CD8-positive, alpha-beta memory T cell (primary cell): ENCODE data around the gene FGF7. TPM values are rescaled to one million over a fixed set of nuclear protein-coding genes. Genes with fewer than 3 reads are reported as not detected.
A peak's percentile ranks its signal among the peaks of the same experiment; 100 is the strongest.

Experiments
- CTCF ChIA-PET: fragments of 350-600 bp; sonication (Branson Sonifier 250); formaldehyde crosslinking; loops from one replicate; lab custom pipeline; 2021; ENCODE audit warnings: antibody characterized with exemption; lab: Charles Lee
- POLR2A ChIA-PET: fragments of 350-600 bp; sonication (Branson Sonifier 250); formaldehyde crosslinking; loops from one replicate; lab custom pipeline; 2021; ENCODE audit warnings: antibody characterized with exemption; lab: Charles Lee
- DNase-seq, 5 donors: peaks; one replicate each; pipeline versions ENCODE4 v3.0.0 to v3.0.0-alpha.2; 2020 to 2022; ENCODE audit warnings: mixed read lengths in 1 of 5
- H3K27ac ChIP-seq: one replicate; pipeline ENCODE4 v1.7.0; 2013; ENCODE audit warnings: low read depth, mild to moderate bottlenecking, low read length, moderate library complexity
- H3K27me3 ChIP-seq: 2 replicates; pipeline ENCODE4 v1.7.0; 2013; ENCODE audit warnings: low read length, mild to moderate bottlenecking; ENCODE audit not compliant: insufficient read depth, poor library complexity, severe bottlenecking
- H3K36me3 ChIP-seq: 2 replicates; pipeline ENCODE4 v1.7.0; 2013; ENCODE audit warnings: mild to moderate bottlenecking, low read length, moderate library complexity; ENCODE audit not compliant: insufficient read depth
- H3K4me1 ChIP-seq: 2 replicates; pipeline ENCODE4 v1.7.0; 2013; ENCODE audit warnings: mild to moderate bottlenecking, low read length, moderate library complexity; ENCODE audit not compliant: insufficient read depth
- H3K4me3 ChIP-seq: 2 replicates; pipeline ENCODE4 v1.7.0; 2013; ENCODE audit warnings: mild to moderate bottlenecking, low read length
- H3K9me3 ChIP-seq: 2 replicates; pipeline ENCODE4 v1.7.0; 2013; ENCODE audit warnings: mild to moderate bottlenecking, low read length
- H3K27ac Mint-ChIP-seq, 8 donors: one replicate each; pipeline ENCODE4 v1.8.0; 2020 to 2021; ENCODE audit warnings: mixed read lengths in 8 of 8, mild to moderate bottlenecking in 6 of 8, inconsistent platforms in 3 of 8, moderate library complexity in 3 of 8
- H3K27me3 Mint-ChIP-seq, 2 donors: one replicate each; pipeline ENCODE4 v1.8.0; 2020 to 2021; ENCODE audit warnings: mixed read lengths in 2 of 2, mild to moderate bottlenecking in 1 of 2, moderate library complexity in 1 of 2
- H3K36me3 Mint-ChIP-seq, 3 donors: one replicate each; pipeline ENCODE4 v1.8.0; 2020 to 2021; ENCODE audit warnings: mixed read lengths in 3 of 3, inconsistent platforms in 1 of 3, mild to moderate bottlenecking in 1 of 3
- H3K4me1 Mint-ChIP-seq, 3 donors: one replicate each; pipeline ENCODE4 v1.8.0; 2020 to 2021; ENCODE audit warnings: mixed read lengths in 3 of 3, inconsistent platforms in 1 of 3, mild to moderate bottlenecking in 1 of 3
- H3K4me3 Mint-ChIP-seq, 7 donors: one replicate each; pipeline ENCODE4 v1.8.0; 2020 to 2021; ENCODE audit warnings: mixed read lengths in 7 of 7, mild to moderate bottlenecking in 6 of 7, moderate library complexity in 4 of 7, inconsistent platforms in 2 of 7
- H3K9me3 Mint-ChIP-seq, 5 donors: one replicate each; pipeline ENCODE4 v1.8.0; 2020 to 2022; ENCODE audit warnings: mixed read lengths in 5 of 5, mild to moderate bottlenecking in 3 of 5, moderate library complexity in 2 of 5, inconsistent platforms in 1 of 5
- polyA plus RNA-seq: library from polyadenylated mRNA; unstranded; fragments of 300-500 nt; fragmentation: Illumina TruSeq; gene quantifications from one replicate; pipeline ENCODE4 v1.2.3, GENCODE V29; 2021
- total RNA-seq, 2 experiments: library from RNA; stranded (reverse); gene quantifications; one replicate each; pipeline ENCODE4 v1.2.3, GENCODE V29; 2021

Gene FGF7
- total and polyA plus RNA-seq, 3 experiments from 2014 or later, result not detected

GRCh38 chr15:49406352-49407118 is 16.5 kb upstream of the FGF7 start:
- Mint-ChIP-seq H3K4me3 (no peak overlapping the region), H3K36me3 (no peaks in the 10 kb centered on the region), H3K4me1 (no peaks in the 10 kb centered on the region), H3K9me3 (peaks cover 2 to 15% (median 5%) of the 10 kb centered on the region in 5 donors), H3K27ac (no peak overlapping the region), H3K27me3 (peaks cover 6 to 20% of the 10 kb centered on the region in 2 donors)
- no peaks in the 10 kb centered on the region for H3K4me1 ChIP-seq
- peak in 1 of 5 donors; percentile 36 for DNase-seq
- H3K36me3 ChIP-seq, result no peaks in the 10 kb centered on the region
- no peaks in the 10 kb centered on the region for H3K27me3 ChIP-seq
- CTCF ChIA-PET, result no interaction called here
- H3K9me3 ChIP-seq, result no peaks in the 10 kb centered on the region
- H3K4me3 ChIP-seq, result no peak overlapping the region
- no peak overlapping the region for H3K27ac ChIP-seq
- POLR2A ChIA-PET, result no interaction called here

- Mint-ChIP-seq H3K27me3 (peaks cover 11 to 41% of the 10 kb centered on the region in 2 donors), H3K4me1 (no peaks in the 10 kb centered on the region), H3K27ac (no peak overlapping the region), H3K36me3 (no peaks in the 10 kb centered on the region), H3K9me3 (peaks cover 0 to 1% (median 0%) of the 10 kb centered on the region in 5 donors), H3K4me3 (no peak overlapping the region)
- CTCF ChIA-PET, result interaction anchor here (1.2 kb wide), 1 partner anchor 12 kb away, joined by 3 read pairs; the partner anchor contains the start of gene FGF7
- Histone ChIP-seq H3K27ac (no peak overlapping the region), H3K9me3 (no peaks in the 10 kb centered on the region), H3K4me1 (no peaks in the 10 kb centered on the region), H3K4me3 (no peak overlapping the region), H3K27me3 (no peaks in the 10 kb centered on the region), H3K36me3 (no peaks in the 10 kb centered on the region)
- no peak for DNase-seq
- POLR2A ChIA-PET, result no interaction called here
These were observed 12.4 kb upstream of the FGF7 start for GRCh38 chr15:49410641-49411040.

- Mint-ChIP-seq H3K4me3 (no peak overlapping the region), H3K27me3 (peaks cover 10 to 47% of the 10 kb centered on the region in 2 donors), H3K36me3 (no peaks in the 10 kb centered on the region), H3K4me1 (no peaks in the 10 kb centered on the region), H3K27ac (no peak overlapping the region), H3K9me3 (no peaks in the 10 kb centered on the region)
- Histone ChIP-seq H3K4me3 (no peak overlapping the region), H3K27me3 (no peaks in the 10 kb centered on the region), H3K4me1 (no peaks in the 10 kb centered on the region), H3K27ac (no peak overlapping the region), H3K36me3 (no peaks in the 10 kb centered on the region), H3K9me3 (no peaks in the 10 kb centered on the region)
- no peak for DNase-seq
- CTCF ChIA-PET, result no interaction called here
- POLR2A ChIA-PET, result no interaction called here
These were observed 10.2 kb upstream of the FGF7 start for GRCh38 chr15:49412797-49413196.

GRCh38 chr15:49415149-49415548 is 7.9 kb upstream of the FGF7 start:
- no peaks in the 10 kb centered on the region for H3K4me1 ChIP-seq
- Mint-ChIP-seq H3K27me3 (peaks cover 8 to 39% of the 10 kb centered on the region in 2 donors), H3K27ac (no peak overlapping the region), H3K36me3 (no peaks in the 10 kb centered on the region), H3K9me3 (no peaks in the 10 kb centered on the region), H3K4me1 (no peaks in the 10 kb centered on the region), H3K4me3 (no peak overlapping the region)
- H3K4me3 ChIP-seq, result no peak overlapping the region
- H3K27me3 ChIP-seq, result no peaks in the 10 kb centered on the region
- ChIA-PET POLR2A (no interaction called here), CTCF (no interaction called here)
- H3K27ac ChIP-seq, result no peak overlapping the region
- H3K9me3 ChIP-seq, result no peaks in the 10 kb centered on the region
- no peak for DNase-seq
- no peaks in the 10 kb centered on the region for H3K36me3 ChIP-seq

- peak overlapping the region in 1 of 8 donors; percentile 36 for H3K27ac Mint-ChIP-seq
- no peaks in the 10 kb centered on the region for H3K27me3 ChIP-seq
These were observed 7.4 kb upstream of the FGF7 start for GRCh38 chr15:49415638-49416037.

GRCh38 chr15:49418811-49419210 is 4.2 kb upstream of the FGF7 start:
- no peaks in the 10 kb centered on the region for H3K27me3 ChIP-seq
- H3K9me3 Mint-ChIP-seq, result no peaks in the 10 kb centered on the region
- H3K27ac ChIP-seq, result no peak overlapping the region
- H3K27ac Mint-ChIP-seq, result no peak overlapping the region
- H3K36me3 ChIP-seq, result no peaks in the 10 kb centered on the region
- no peak overlapping the region for H3K4me3 Mint-ChIP-seq
- no peak overlapping the region for H3K4me3 ChIP-seq
- H3K36me3 Mint-ChIP-seq, result peaks cover 0 to 1% (median 0%) of the 10 kb centered on the region in 3 donors
- no peak for DNase-seq
- peaks cover 6 to 18% of the 10 kb centered on the region in 2 donors for H3K27me3 Mint-ChIP-seq
- ChIA-PET POLR2A (no interaction called here), CTCF (no interaction called here)
- no peaks in the 10 kb centered on the region for H3K4me1 ChIP-seq
- peaks cover 0 to 8% (median 5%) of the 10 kb centered on the region in 3 donors for H3K4me1 Mint-ChIP-seq
- H3K9me3 ChIP-seq, result no peaks in the 10 kb centered on the region

More at GRCh38 chr15:49415638-49416037, 7.4 kb upstream of the FGF7 start:
- DNase-seq, result no peak
- ChIA-PET CTCF (no interaction called here), POLR2A (no interaction called here)
- H3K4me3 Mint-ChIP-seq, result no peak overlapping the region
- Histone ChIP-seq H3K36me3 (no peaks in the 10 kb centered on the region), H3K9me3 (no peaks in the 10 kb centered on the region), H3K4me1 (no peaks in the 10 kb centered on the region), H3K27ac (no peak overlapping the region), H3K4me3 (no peak overlapping the region)
- no peaks in the 10 kb centered on the region for H3K9me3 Mint-ChIP-seq
- no peaks in the 10 kb centered on the region for H3K36me3 Mint-ChIP-seq
- peaks cover 8 to 34% of the 10 kb centered on the region in 2 donors for H3K27me3 Mint-ChIP-seq
- no peaks in the 10 kb centered on the region for H3K4me1 Mint-ChIP-seq

GRCh38 chr15:49421991-49422390 is 1.1 kb upstream of the FGF7 start:
- H3K4me3 ChIP-seq, result no peak overlapping the region
- H3K4me1 Mint-ChIP-seq, result peaks cover 0 to 8% (median 5%) of the 10 kb centered on the region in 3 donors
- H3K36me3 Mint-ChIP-seq, result peaks cover 0 to 1% (median 0%) of the 10 kb centered on the region in 3 donors
- peak in 3 of 5 donors; percentile 43 to 52 (median 43) for DNase-seq
- no peaks in the 10 kb centered on the region for H3K27me3 ChIP-seq
- no peaks in the 10 kb centered on the region for H3K4me1 ChIP-seq
- peaks cover 0 to 5% of the 10 kb centered on the region in 2 donors for H3K27me3 Mint-ChIP-seq
- CTCF ChIA-PET, result interaction anchor here (0.7 to 3.8 kb wide), 8 partner anchors 9 to 897 kb away, joined by 3 to 38 read pairs (median 4); partner anchors contain the start of gene EID1
- POLR2A ChIA-PET, result no interaction called here
- H3K9me3 ChIP-seq, result no peaks in the 10 kb centered on the region
- H3K9me3 Mint-ChIP-seq, result no peaks in the 10 kb centered on the region
- no peaks in the 10 kb centered on the region for H3K36me3 ChIP-seq
- peak overlapping the region in 5 of 7 donors; percentile 2 to 80 (median 53) for H3K4me3 Mint-ChIP-seq
- no peak overlapping the region for H3K27ac ChIP-seq
- H3K27ac Mint-ChIP-seq, result peak overlapping the region in 4 of 8 donors; percentile 0 to 84 (median 4)

- H3K36me3 Mint-ChIP-seq, result peaks cover 0 to 1% (median 0%) of the 10 kb centered on the region in 3 donors
- CTCF ChIA-PET, result no interaction called here
- Histone ChIP-seq H3K27ac (no peak overlapping the region), H3K27me3 (no peaks in the 10 kb centered on the region), H3K4me3 (no peak overlapping the region), H3K4me1 (no peaks in the 10 kb centered on the region), H3K36me3 (no peaks in the 10 kb centered on the region), H3K9me3 (no peaks in the 10 kb centered on the region)
- no peak overlapping the region for H3K4me3 Mint-ChIP-seq
- POLR2A ChIA-PET, result no interaction called here
- H3K27me3 Mint-ChIP-seq, result peaks cover 0 to 4% of the 10 kb centered on the region in 2 donors
- H3K9me3 Mint-ChIP-seq, result no peaks in the 10 kb centered on the region
- no peak for DNase-seq
- H3K27ac Mint-ChIP-seq, result no peak overlapping the region
- peaks cover 0 to 8% (median 5%) of the 10 kb centered on the region in 3 donors for H3K4me1 Mint-ChIP-seq
These were observed 984 bp downstream of the FGF7 start for GRCh38 chr15:49423901-49424550.
